GM23338 (cell line): ENCODE results near the gene NCOA1. TPM values are rescaled to one million over a fixed set of nuclear protein-coding genes. Genes with fewer than 3 reads are reported as not detected.

Experiments
- ATAC-seq: fragments of 200-7000 bp; cut with Tn5 transposase; 3 replicates; pipeline ENCODE4 v1.9.1; 2020
- DNase-seq: peaks from one replicate; pipeline ENCODE4 v3.0.0-alpha.2; 2015; ENCODE audit warnings: low spot score
- H2AFZ ChIP-seq: fragments of 200-600 bp; sonication (generic); 2 replicates; pipeline ENCODE4 v1.8.0; 2016; ENCODE audit warnings: antibody characterized with exemption, mild to moderate bottlenecking, moderate library complexity
- H3F3A ChIP-seq: fragments of 200-600 bp; sonication (generic); replicated peaks from 2 replicates; pipeline ENCODE4 v1.8.0; 2017; ENCODE audit warnings: antibody characterized with exemption, mixed run types, low read depth
- H3K27ac ChIP-seq: fragments of 200-600 bp; sonication (generic); 2 replicates; pipeline ENCODE4 v1.6.1; 2016; ENCODE audit warnings: low read depth
- H3K27me3 ChIP-seq: fragments of 200-600 bp; sonication (generic); 2 replicates; pipeline ENCODE4 v1.8.0; 2016; ENCODE audit warnings: mild to moderate bottlenecking, mixed run types, moderate library complexity; ENCODE audit not compliant: insufficient read depth
- H3K36me3 ChIP-seq: fragments of 200-600 bp; sonication (generic); 2 replicates; pipeline ENCODE4 v1.8.0; 2016; ENCODE audit warnings: mild to moderate bottlenecking; ENCODE audit not compliant: insufficient read depth
- H3K4me1 ChIP-seq: fragments of 200-600 bp; sonication (generic); 2 replicates; pipeline ENCODE4 v1.8.0; 2016; ENCODE audit warnings: mild to moderate bottlenecking, moderate library complexity; ENCODE audit not compliant: insufficient read depth
- H3K4me2 ChIP-seq: fragments of 200-600 bp; sonication (generic); 2 replicates; pipeline ENCODE4 v1.7.1; 2017; ENCODE audit warnings: mixed run types
- H3K4me3 ChIP-seq: fragments of 200-600 bp; sonication (generic); 2 replicates; pipeline ENCODE4 v1.6.1; 2016; ENCODE audit warnings: mixed run types
- H3K79me2 ChIP-seq: fragments of 200-600 bp; sonication (generic); replicated peaks from 2 replicates; pipeline ENCODE4 v1.8.0; 2017; ENCODE audit warnings: mild to moderate bottlenecking; ENCODE audit not compliant: insufficient read depth
- H3K9me2 ChIP-seq: fragments of 200-600 bp; sonication (generic); 2 replicates; pipeline ENCODE4 v1.8.0; 2017; ENCODE audit not compliant: insufficient read depth
- H4K20me1 ChIP-seq: fragments of 200-600 bp; sonication (generic); replicated peaks from 2 replicates; pipeline ENCODE4 v1.8.0; 2017; ENCODE audit warnings: mild to moderate bottlenecking; ENCODE audit not compliant: insufficient read depth
- H3K27ac Mint-ChIP-seq: 2 replicates; pipeline ENCODE4 v1.8.0; 2020; ENCODE audit warnings: inconsistent platforms, mild to moderate bottlenecking, moderate library complexity, mixed read lengths
- H3K27me3 Mint-ChIP-seq: 3 replicates; pipeline ENCODE4 v1.8.0; 2022; ENCODE audit warnings: low read depth, mild to moderate bottlenecking, moderate library complexity, mixed read lengths, inconsistent platforms; ENCODE audit not compliant: insufficient read depth, poor library complexity
- H3K36me3 Mint-ChIP-seq: 3 replicates; pipeline ENCODE4 v1.8.0; 2021; ENCODE audit warnings: low read depth, mild to moderate bottlenecking, inconsistent platforms, moderate library complexity, mixed read lengths
- H3K4me1 Mint-ChIP-seq: 3 replicates; pipeline ENCODE4 v1.8.0; 2020; ENCODE audit warnings: mild to moderate bottlenecking, inconsistent platforms, mixed read lengths
- H3K4me3 Mint-ChIP-seq: 3 replicates; pipeline ENCODE4 v1.8.0; 2021; ENCODE audit warnings: moderate library complexity, mild to moderate bottlenecking, inconsistent platforms, mixed read lengths
- H3K9me3 Mint-ChIP-seq: 3 replicates; pipeline ENCODE4 v1.8.0; 2020; ENCODE audit warnings: moderate library complexity, mild to moderate bottlenecking, inconsistent platforms, mixed read lengths
- CREB1 ChIP-seq: fragments of 250-450 bp; sonication (Bioruptor Pico); IDR thresholded peaks from 2 replicates; pipeline ENCODE4 v1.5.0; 2020; ENCODE audit warnings: low read depth, mild to moderate bottlenecking, moderate library complexity
- CTCF ChIP-seq, 2 experiments: fragments of 200-600 bp in 1 of 2; sonication (generic) in 1 of 2; conservative IDR thresholded peaks; 2 replicates each; pipeline versions ENCODE4 v1.5.1 to v1.6.1; 2016 to 2017; ENCODE audit warnings: antibody characterized with exemption in 2 of 2, low read depth in 2 of 2, mild to moderate bottlenecking in 2 of 2, moderate library complexity in 1 of 2
- ETS1 ChIP-seq: IDR thresholded peaks from 2 replicates; pipeline ENCODE4 v1.6.1; 2016; ENCODE audit warnings: antibody characterized with exemption
- EZH2 ChIP-seq: fragments of 200-600 bp; sonication (generic); IDR thresholded peaks from one replicate; pipeline ENCODE4 v1.8.0; 2017; ENCODE audit warnings: antibody characterized with exemption, mild to moderate bottlenecking, low read depth; ENCODE audit not compliant: unreplicated experiment
- NANOG ChIP-seq: IDR thresholded peaks from 2 replicates; pipeline ENCODE4 v1.6.1; 2016; ENCODE audit warnings: antibody characterized with exemption, borderline replicate concordance
- POLR2AphosphoS5 ChIP-seq: IDR thresholded peaks from 2 replicates; pipeline ENCODE4 v1.6.1; 2016; ENCODE audit warnings: antibody characterized with exemption, low read depth
- REST ChIP-seq: IDR thresholded peaks from one replicate; pipeline ENCODE4 v1.6.1; 2018; ENCODE audit warnings: antibody characterized with exemption; ENCODE audit not compliant: unreplicated experiment
- ZNF114 ChIP-seq: fragments of 250-450 bp; sonication (Bioruptor Pico); IDR thresholded peaks from 2 replicates; pipeline ENCODE4 v1.5.0; 2020; ENCODE audit warnings: mild to moderate bottlenecking, moderate library complexity
- ZNF462 ChIP-seq: fragments of 250-450 bp; sonication (Bioruptor Pico); IDR thresholded peaks from 2 replicates; pipeline ENCODE4 v1.5.0; 2020; ENCODE audit warnings: mild to moderate bottlenecking, moderate library complexity
- polyA plus RNA-seq: library from polyadenylated mRNA; unstranded; fragments of >200 nt; fragmentation: Nextera tagmentation; extraction: Ambion mirVana; gene quantifications from 2 replicates; pipeline ENCODE4 v1.2.1, GENCODE V29; 2016
- total RNA-seq: library from RNA; depleted of rRNA; stranded (reverse); fragments of >200 nt; shearing (Covaris generic); gene quantifications from 2 replicates; pipeline ENCODE4 v1.2.3, GENCODE V29; 2014

Gene NCOA1
- total and polyA plus RNA-seq, 2 experiments from 2014 or later = 7.1 to 15.1 TPM

- no peak for ATAC-seq
- H3K36me3 ChIP-seq = 0 out of 2 replicates have a peak, but pooled peaks cover under 1% of the 10 kb centered on the region
- H3K9me3 Mint-ChIP-seq = no peaks in the 10 kb centered on the region
- no peaks in the 10 kb centered on the region; the same call in 2 of the 3 replicates for H3K36me3 Mint-ChIP-seq
- H3K4me3 ChIP-seq = no peak overlapping the region
- no peaks in the 10 kb centered on the region for H3K27me3 ChIP-seq
- H3K4me1 Mint-ChIP-seq = no peaks in the 10 kb centered on the region
- H4K20me1 ChIP-seq = no peaks in the 10 kb centered on the region
- H3K27ac Mint-ChIP-seq = no peak overlapping the region
- H3K4me2 ChIP-seq = no peak overlapping the region
- H3F3A ChIP-seq = no peaks in the 10 kb centered on the region
- H3K27ac ChIP-seq = no peak overlapping the region
- H3K27me3 Mint-ChIP-seq = peaks cover 5% of the 10 kb centered on the region
- H3K4me1 ChIP-seq = no peaks in the 10 kb centered on the region
- H2AFZ ChIP-seq = no peak overlapping the region
- H3K4me3 Mint-ChIP-seq = no peak overlapping the region
- H3K79me2 ChIP-seq = no peaks in the 10 kb centered on the region
- TF ChIP-seq EZH2 = no peak
- no peak for TF ChIP-seq ZNF114 (CRISPR knock-in tag)
- H3K9me2 ChIP-seq = no peaks in the 10 kb centered on the region
- DNase-seq = no peak
These were observed 272.8 kb downstream of the NCOA1 start for GRCh38 chr2:24763843-24764242.

GRCh38 chr2:24766609-24767008, 275.6 kb downstream of the NCOA1 start:
- Histone ChIP-seq H3K36me3 (no peaks in the 10 kb centered on the region), H3K4me2 (no peak overlapping the region), H4K20me1 (no peaks in the 10 kb centered on the region), H3K79me2 (no peaks in the 10 kb centered on the region), H3K27ac (no peak overlapping the region; the same call in 1 of the 2 replicates), H3F3A (no peaks in the 10 kb centered on the region), H3K27me3 (no peaks in the 10 kb centered on the region), H3K4me3 (no peak overlapping the region), H3K9me2 (peaks cover 3% of the 10 kb centered on the region; the same call in 1 of the 2 replicates), H3K4me1 (no peaks in the 10 kb centered on the region), H2AFZ (no peak overlapping the region)
- no peak for DNase-seq
- H3K4me1 Mint-ChIP-seq = no peaks in the 10 kb centered on the region
- peaks cover 3% of the 10 kb centered on the region; the same call in 1 of the 3 replicates for H3K36me3 Mint-ChIP-seq
- no peak for ATAC-seq
- H3K27me3 Mint-ChIP-seq = peaks cover 5% of the 10 kb centered on the region
- H3K9me3 Mint-ChIP-seq = no peaks in the 10 kb centered on the region
- no peak overlapping the region for H3K27ac Mint-ChIP-seq
- H3K4me3 Mint-ChIP-seq = no peak overlapping the region
- TF ChIP-seq EZH2 = no peak
- no peak for TF ChIP-seq CTCF (conservative IDR thresholded peaks at IDR 0.05; ENCODE audit: low read depth in 2 of 2)
- no peak for TF ChIP-seq NANOG
- no peak for TF ChIP-seq CREB1
- no peak for TF ChIP-seq POLR2AphosphoS5
- no peak for TF ChIP-seq ZNF462 (CRISPR knock-in tag)
- no peak for TF ChIP-seq ETS1
- TF ChIP-seq REST = no peak
- TF ChIP-seq ZNF114 (CRISPR knock-in tag) = no peak
